Cardiac muscle cell (in vitro differentiated cells and primary cell): Measurements from ENCODE around the gene C2CD4A. TPM values are rescaled to one million over a fixed set of nuclear protein-coding genes. Genes with fewer than 3 reads are reported as not detected.

Experiments
- DNase-seq, 2 donors: peaks; one replicate each; pipeline versions ENCODE4 v3.0.0 to v3.0.0-alpha.2; 2010 to 2017; ENCODE audit warnings: low read depth in 1 of 2, low spot score in 1 of 2
- H3K27ac ChIP-seq: fragments of 200-600 bp; sonication (generic); 2 replicates; pipeline ENCODE4 v1.5.1; 2016
- H3K27me3 ChIP-seq: fragments of 200-600 bp; sonication (generic); 2 replicates; pipeline ENCODE4 v1.6.0; 2016; ENCODE audit warnings: control low read depth
- H3K36me3 ChIP-seq: fragments of 200-600 bp; sonication (generic); 2 replicates; pipeline ENCODE4 v1.5.1; 2016; ENCODE audit warnings: control low read depth
- H3K4me1 ChIP-seq: fragments of 200-600 bp; sonication (generic); 2 replicates; pipeline ENCODE4 v1.8.1; 2017; ENCODE audit warnings: low read depth, mild to moderate bottlenecking, mixed run types
- H3K4me3 ChIP-seq: fragments of 200-600 bp; sonication (generic); 2 replicates; pipeline ENCODE4 v1.5.1; 2016; ENCODE audit warnings: mild to moderate bottlenecking
- H3K9me3 ChIP-seq: fragments of 200-600 bp; sonication (generic); 2 replicates; pipeline ENCODE4 v1.5.1; 2017; ENCODE audit warnings: low read depth, mild to moderate bottlenecking, control low read depth
- CTCF ChIP-seq: IDR thresholded peaks from 2 replicates; pipeline ENCODE4 v1.5.1; 2012; ENCODE audit warnings: low read depth, mild to moderate bottlenecking, low read length
- polyA plus RNA-seq: library from polyadenylated mRNA; unstranded; fragments of >200 nt; fragmentation: Nextera tagmentation; extraction: Ambion mirVana; gene quantifications from 2 replicates; pipeline ENCODE4 v1.2.1, GENCODE V29; 2016
- total RNA-seq: library from RNA; depleted of rRNA; stranded (reverse); fragments of >200 nt; gene quantifications from 2 replicates; pipeline ENCODE4 v1.2.3, GENCODE V29; 2016

Gene C2CD4A
- total and polyA plus RNA-seq, 2 experiments from 2014 or later, result not detected

- TF ChIP-seq CTCF, result peak; percentile 57
Measured at GRCh38 chr15:62071711-62072308, 5.0 kb downstream of the C2CD4A start.

DNA sequence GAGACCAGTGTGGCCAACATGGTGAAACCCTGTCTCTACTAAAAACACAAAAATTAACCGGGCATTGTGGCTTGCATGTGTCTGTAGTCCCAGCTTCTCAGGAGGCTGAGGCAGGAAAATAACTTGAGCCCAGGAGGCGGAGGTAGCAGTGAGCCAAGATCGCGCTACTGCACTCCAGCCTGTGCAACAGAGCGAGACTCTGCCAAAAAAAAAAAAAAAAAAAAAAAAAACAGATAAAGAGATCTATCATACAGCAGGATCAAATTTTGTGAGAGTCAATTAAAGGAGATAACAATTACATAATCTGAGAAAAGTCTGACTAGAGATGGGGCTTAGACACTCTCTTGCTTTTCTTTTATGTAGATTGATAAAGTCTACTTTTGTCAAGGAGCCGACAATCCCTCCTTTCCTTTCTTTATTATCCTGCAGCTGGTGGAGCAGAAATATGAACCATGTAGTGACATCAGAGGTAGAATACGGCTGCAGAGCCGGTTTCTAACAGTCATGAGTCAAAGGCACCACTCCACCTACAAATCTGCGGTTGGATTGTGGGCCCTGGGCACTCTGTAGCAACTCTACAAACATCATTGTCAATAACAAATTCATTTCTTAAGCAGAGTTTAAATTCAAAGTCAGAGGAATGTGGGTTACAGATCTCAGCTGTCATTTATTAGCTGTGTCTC lies 9.0 kb downstream of the C2CD4A start:
- no peak overlapping the region for H3K27ac ChIP-seq
- no peaks in the 10 kb centered on the region for H3K36me3 ChIP-seq
- no peaks in the 10 kb centered on the region for H3K4me1 ChIP-seq
- H3K4me3 ChIP-seq, result no peak overlapping the region
- H3K9me3 ChIP-seq, result no peaks in the 10 kb centered on the region
- peak in 1 of 2 donors; percentile 46 for DNase-seq
- no peak for TF ChIP-seq CTCF
- H3K27me3 ChIP-seq, result peaks cover under 1% of the 10 kb centered on the region

More at GRCh38 chr15:62071711-62072308, 5.0 kb downstream of the C2CD4A start:
- H3K27me3 ChIP-seq, result peaks cover 40% of the 10 kb centered on the region
- no peak overlapping the region for H3K4me3 ChIP-seq
- H3K36me3 ChIP-seq, result no peaks in the 10 kb centered on the region
- H3K9me3 ChIP-seq, result no peaks in the 10 kb centered on the region
- peak; percentile 53 to 69 for DNase-seq
- no peaks in the 10 kb centered on the region for H3K4me1 ChIP-seq
- no peak overlapping the region for H3K27ac ChIP-seq

DNA sequence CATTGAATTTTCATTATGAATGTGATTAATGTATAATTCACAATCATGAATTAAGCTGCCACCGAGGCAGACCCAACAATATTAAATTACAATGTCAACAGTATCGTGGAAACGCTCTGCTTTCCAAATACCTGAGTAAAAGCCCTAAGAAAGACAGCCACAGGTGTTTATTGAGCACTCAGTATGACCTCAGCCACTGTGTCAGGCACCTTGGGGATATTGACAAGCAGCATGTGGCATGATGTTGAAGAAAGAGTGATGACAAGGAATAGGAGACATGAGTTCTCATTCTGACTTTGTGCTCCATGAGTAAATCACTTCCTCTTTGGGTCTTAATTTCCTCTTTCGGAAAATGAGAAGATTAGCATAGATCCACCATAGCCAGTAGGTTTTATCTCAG lies 12.8 kb downstream of the C2CD4A start:
- no peaks in the 10 kb centered on the region for H3K4me1 ChIP-seq
- no peaks in the 10 kb centered on the region for H3K27me3 ChIP-seq
- no peak for DNase-seq
- H3K4me3 ChIP-seq, result no peak overlapping the region
- no peaks in the 10 kb centered on the region for H3K9me3 ChIP-seq
- no peak for TF ChIP-seq CTCF
- no peaks in the 10 kb centered on the region for H3K36me3 ChIP-seq
- H3K27ac ChIP-seq, result no peak overlapping the region

GRCh38 chr15:62083194-62084154 lies 16.7 kb downstream of the C2CD4A start:
- DNase-seq, result no peak
- TF ChIP-seq CTCF, result no peak
- no peaks in the 10 kb centered on the region for H3K4me1 ChIP-seq
- H3K4me3 ChIP-seq, result no peak overlapping the region
- no peaks in the 10 kb centered on the region for H3K9me3 ChIP-seq
- H3K27ac ChIP-seq, result no peak overlapping the region
- no peaks in the 10 kb centered on the region for H3K27me3 ChIP-seq
- H3K36me3 ChIP-seq, result no peaks in the 10 kb centered on the region

DNA sequence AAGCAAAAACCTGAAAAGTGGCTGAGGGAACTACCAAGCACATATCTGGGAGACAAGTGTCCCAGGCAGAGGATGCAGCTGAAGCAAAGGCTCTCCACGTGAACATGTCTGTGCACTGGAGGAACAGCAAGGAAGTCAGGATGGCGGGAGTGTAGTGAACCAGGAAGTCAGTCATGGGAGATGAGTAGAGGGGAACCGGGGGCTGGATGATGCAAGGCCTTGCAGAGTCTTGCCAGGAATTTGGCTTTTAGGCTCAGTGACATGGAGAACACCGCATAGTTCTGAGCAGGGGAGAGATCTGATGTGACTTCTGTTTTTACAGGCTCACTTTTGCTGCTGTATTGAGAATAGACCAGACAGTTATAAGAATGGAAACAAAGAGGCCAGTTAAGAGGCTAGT lies 19.0 kb downstream of the C2CD4A start:
- TF ChIP-seq CTCF, result no peak
- no peaks in the 10 kb centered on the region for H3K27me3 ChIP-seq
- H3K36me3 ChIP-seq, result no peaks in the 10 kb centered on the region
- no peak overlapping the region for H3K4me3 ChIP-seq
- DNase-seq, result peak in 1 of 2 donors; percentile 52
- no peaks in the 10 kb centered on the region for H3K4me1 ChIP-seq
- H3K9me3 ChIP-seq, result no peaks in the 10 kb centered on the region
- H3K27ac ChIP-seq, result no peak overlapping the region
